DMS 273 (cell line): ENCODE data around the gene CACNA1C.
A peak's percentile ranks its signal among the peaks of the same experiment; 100 is the strongest.
"Not testable (repeated sequence)": the region's sequence is repeated elsewhere in the genome, so short reads cannot be mapped to it uniquely, and the experiment has no call there.

ENCODE experiments used
- DNase-seq: peaks from one replicate; lab custom pipeline; 2025; ENCODE audit not compliant: unreplicated experiment; lab: John Stamatoyannopoulos, UW

Gene CACNA1C

GRCh38 chr12:2675776-2676175 is 623.0 kb downstream of the CACNA1C start:
- no peak for DNase-seq

- DNase-seq = no peak
Measured at GRCh38 chr12:2677142-2677880, 624.5 kb downstream of the CACNA1C start.

GRCh38 chr12:2678426-2678825 is 625.6 kb downstream of the CACNA1C start:
- no peak for DNase-seq

GRCh38 chr12:2679068-2679815 is 626.5 kb downstream of the CACNA1C start:
- no peak for DNase-seq

- DNase-seq = no peak
Measured at GRCh38 chr12:2679816-2680675, 627.3 kb downstream of the CACNA1C start.

- DNase-seq = no peak
Measured at GRCh38 chr12:2680676-2681039, 627.9 kb downstream of the CACNA1C start.

GRCh38 chr12:2681450-2682205 is 628.8 kb downstream of the CACNA1C start:
- no peak for DNase-seq

GRCh38 chr12:2682296-2683251 is 629.8 kb downstream of the CACNA1C start:
- peak; percentile 66 for DNase-seq

- DNase-seq = no peak
Measured at GRCh38 chr12:2683283-2684025, 630.7 kb downstream of the CACNA1C start.

GRCh38 chr12:2684026-2684325 is 631.2 kb downstream of the CACNA1C start:
- not testable (repeated sequence) for DNase-seq

GRCh38 chr12:2685620-2686279 is 633.0 kb downstream of the CACNA1C start:
- not testable (repeated sequence) for DNase-seq

GRCh38 chr12:2686280-2686646 is 633.5 kb downstream of the CACNA1C start:
- DNase-seq = no peak

- no peak for DNase-seq
Measured at GRCh38 chr12:2687058-2687457, 634.3 kb downstream of the CACNA1C start.

- no peak for DNase-seq
Measured at GRCh38 chr12:2687726-2688125, 634.9 kb downstream of the CACNA1C start.

- no peak for DNase-seq
Measured at GRCh38 chr12:2688381-2688931, 635.7 kb downstream of the CACNA1C start.

GRCh38 chr12:2689393-2689792 is 636.6 kb downstream of the CACNA1C start:
- DNase-seq = no peak

- no peak for DNase-seq
Measured at GRCh38 chr12:2689879-2690278, 637.1 kb downstream of the CACNA1C start.

GRCh38 chr12:2690348-2691005 is 637.7 kb downstream of the CACNA1C start:
- no peak for DNase-seq
